RWPE2 (cell line): ENCODE measurements around the gene MYO6.

ENCODE experiments used
- ATAC-seq: fragments of 200-7000 bp; cut with Tn5 transposase; 3 replicates; pipeline ENCODE4 v1.9.1; 2021; ENCODE audit warnings: low read depth
- DNase-seq: peaks from one replicate; pipeline ENCODE4 v3.0.0-alpha.2; 2020; ENCODE audit warnings: low spot score
- H3K27ac ChIP-seq: fragments of 450-650 bp; 2 replicates; pipeline ENCODE4 v1.5.1; 2017; ENCODE audit warnings: mild to moderate bottlenecking; ENCODE audit not compliant: poor library complexity, severe bottlenecking
- H3K27me3 ChIP-seq: fragments of 250-450 bp; sonication (Bioruptor Pico); 2 replicates; pipeline ENCODE4 v1.5.1; 2021; ENCODE audit warnings: mild to moderate bottlenecking, moderate library complexity; ENCODE audit not compliant: insufficient read depth, poor library complexity, severe bottlenecking
- H3K36me3 ChIP-seq: fragments of 250-450 bp; sonication (Bioruptor Pico); 2 replicates; pipeline ENCODE4 v1.5.1; 2020; ENCODE audit warnings: low read depth, mild to moderate bottlenecking, moderate library complexity
- H3K4me1 ChIP-seq: fragments of 250-450 bp; sonication (Bioruptor Pico); 2 replicates; pipeline ENCODE4 v1.5.1; 2021; ENCODE audit warnings: mild to moderate bottlenecking, moderate library complexity; ENCODE audit not compliant: insufficient read depth, poor library complexity, severe bottlenecking
- H3K4me3 ChIP-seq: fragments of 250-450 bp; sonication (Bioruptor Pico); 2 replicates; pipeline ENCODE4 v1.5.1; 2021; ENCODE audit warnings: mild to moderate bottlenecking, moderate library complexity; ENCODE audit not compliant: severe bottlenecking
- H3K9me3 ChIP-seq: fragments of 250-450 bp; sonication (Bioruptor Pico); 2 replicates; pipeline ENCODE4 v1.5.1; 2021; ENCODE audit warnings: mild to moderate bottlenecking, moderate library complexity; ENCODE audit not compliant: severe bottlenecking
- TF ChIP-seq, protein P1 (sequence below): fragments of 450-650 bp; IDR thresholded peaks from one replicate; pipeline ENCODE4 v1.5.1; 2017; ENCODE audit warnings: mild to moderate bottlenecking, moderate library complexity; ENCODE audit not compliant: poor library complexity, severe bottlenecking

The MYO6 gene

DNA sequence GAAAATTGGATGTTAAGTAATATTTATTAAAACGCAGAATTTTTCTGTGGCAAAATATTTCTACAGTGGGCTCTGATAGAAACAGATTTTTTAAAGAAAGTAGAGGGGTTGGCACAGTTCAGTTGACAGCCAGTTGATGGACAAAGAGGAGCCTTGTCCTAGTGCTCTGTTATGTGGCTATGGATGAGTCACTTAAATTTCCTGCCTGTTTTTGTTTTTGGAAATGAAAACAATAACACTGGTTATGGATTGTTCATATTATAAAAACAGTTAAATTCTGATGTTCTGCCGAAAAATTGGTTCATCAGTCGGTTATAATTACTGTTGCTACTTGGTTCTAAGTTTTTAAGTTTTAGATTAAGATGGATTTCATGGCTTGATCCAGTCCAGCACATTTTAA is 42.8 kb downstream of the MYO6 start:
- Histone ChIP-seq H3K4me3 (no peak overlapping the region), H3K27me3 (no peaks in the 10 kb centered on the region), H3K36me3 (no peaks in the 10 kb centered on the region), H3K27ac (no peak overlapping the region), H3K4me1 (peaks cover 8% of the 10 kb centered on the region), H3K9me3 (no peaks in the 10 kb centered on the region)
- TF ChIP-seq, protein P1, sequence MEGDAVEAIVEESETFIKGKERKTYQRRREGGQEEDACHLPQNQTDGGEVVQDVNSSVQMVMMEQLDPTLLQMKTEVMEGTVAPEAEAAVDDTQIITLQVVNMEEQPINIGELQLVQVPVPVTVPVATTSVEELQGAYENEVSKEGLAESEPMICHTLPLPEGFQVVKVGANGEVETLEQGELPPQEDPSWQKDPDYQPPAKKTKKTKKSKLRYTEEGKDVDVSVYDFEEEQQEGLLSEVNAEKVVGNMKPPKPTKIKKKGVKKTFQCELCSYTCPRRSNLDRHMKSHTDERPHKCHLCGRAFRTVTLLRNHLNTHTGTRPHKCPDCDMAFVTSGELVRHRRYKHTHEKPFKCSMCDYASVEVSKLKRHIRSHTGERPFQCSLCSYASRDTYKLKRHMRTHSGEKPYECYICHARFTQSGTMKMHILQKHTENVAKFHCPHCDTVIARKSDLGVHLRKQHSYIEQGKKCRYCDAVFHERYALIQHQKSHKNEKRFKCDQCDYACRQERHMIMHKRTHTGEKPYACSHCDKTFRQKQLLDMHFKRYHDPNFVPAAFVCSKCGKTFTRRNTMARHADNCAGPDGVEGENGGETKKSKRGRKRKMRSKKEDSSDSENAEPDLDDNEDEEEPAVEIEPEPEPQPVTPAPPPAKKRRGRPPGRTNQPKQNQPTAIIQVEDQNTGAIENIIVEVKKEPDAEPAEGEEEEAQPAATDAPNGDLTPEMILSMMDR = no peak
- ATAC-seq (0 out of 3 replicates have a peak, but pooled peaks have one; percentile 29), DNase-seq (no peak)

DNA sequence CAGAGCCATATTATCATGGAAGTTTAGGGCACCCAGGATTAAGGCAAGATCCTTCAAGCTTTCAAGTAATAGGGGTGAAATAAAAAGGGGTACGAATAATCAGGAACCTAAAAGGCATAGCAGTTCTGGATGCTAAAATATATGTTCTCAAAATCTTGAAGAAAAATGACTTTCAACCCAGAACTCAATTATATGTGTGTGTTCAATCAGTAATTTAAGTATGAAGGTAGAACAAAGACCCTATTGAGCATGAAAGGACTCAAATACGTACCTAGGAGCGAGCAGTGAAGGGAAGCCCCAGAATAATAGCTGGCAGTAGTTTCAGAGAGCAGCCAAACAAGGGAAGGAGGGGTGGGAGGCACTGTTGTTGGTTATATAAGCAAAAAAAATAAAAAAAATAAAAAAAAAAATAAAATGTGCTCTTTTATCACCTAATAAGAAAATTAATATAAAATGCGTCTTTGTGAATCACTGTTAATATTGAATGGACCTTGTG is 45.4 kb downstream of the MYO6 start:
- DNase-seq (no peak), ATAC-seq (no peak)
- TF ChIP-seq, protein P1 = no peak
- Histone ChIP-seq H3K27ac (no peak overlapping the region), H3K4me1 (peaks cover 8% of the 10 kb centered on the region), H3K36me3 (no peaks in the 10 kb centered on the region), H3K27me3 (no peaks in the 10 kb centered on the region), H3K4me3 (no peak overlapping the region), H3K9me3 (no peaks in the 10 kb centered on the region)

DNA sequence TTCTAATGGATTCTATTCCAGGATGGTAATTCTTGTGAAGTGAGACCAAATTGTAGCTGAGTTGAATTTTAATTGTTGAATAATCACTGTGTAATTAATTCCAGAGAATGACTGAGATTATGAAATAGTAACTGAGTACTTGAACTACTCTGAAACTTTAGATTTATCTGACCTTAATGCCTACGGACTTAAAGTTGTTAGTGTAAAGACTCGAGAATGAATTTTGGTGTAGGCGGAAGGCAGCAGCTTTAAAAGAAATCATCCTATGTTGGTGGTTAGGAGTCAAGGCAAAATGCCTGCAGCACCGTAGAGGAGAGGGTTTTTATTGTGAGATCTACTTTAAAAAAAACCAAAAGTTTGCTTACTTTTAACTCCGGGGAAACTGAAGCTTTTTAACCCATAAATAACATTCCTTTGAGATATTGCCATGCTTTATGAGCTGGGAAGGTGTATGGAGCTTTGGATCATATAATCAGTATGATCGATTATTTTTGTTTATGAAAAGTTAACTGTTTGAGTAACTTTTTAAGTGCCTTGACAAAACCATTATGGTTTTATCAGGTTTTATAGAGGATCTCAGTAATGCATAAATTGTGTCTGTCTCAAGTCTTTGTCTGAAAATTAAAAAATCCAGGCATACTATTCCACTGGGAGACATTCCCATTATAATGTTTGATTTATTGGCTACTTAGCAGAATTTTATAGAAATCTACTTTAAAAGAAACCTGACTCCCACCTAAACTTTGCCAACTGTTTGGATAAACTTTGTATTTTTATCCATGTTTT is 46.1 kb downstream of the MYO6 start:
- TF ChIP-seq, protein P1 = no peak
- no peak for ATAC-seq

DNA sequence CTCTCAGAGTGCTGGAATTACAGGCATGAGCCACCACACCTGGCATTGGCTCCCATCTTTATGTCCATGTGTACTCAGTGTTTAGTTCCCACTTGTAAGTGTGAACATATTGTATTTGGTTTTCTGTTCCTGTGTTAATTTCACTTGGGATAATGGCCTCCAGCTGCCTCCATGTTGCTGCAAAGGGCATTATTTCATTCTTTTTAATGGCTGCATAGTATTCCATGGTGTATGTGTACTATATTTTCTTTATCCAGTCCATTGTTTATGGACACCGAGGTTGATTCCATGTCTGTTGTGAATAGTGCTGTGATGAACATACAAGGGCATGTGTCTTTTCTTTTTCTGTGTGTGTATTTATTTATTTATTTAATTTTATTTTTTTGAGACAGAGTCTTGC is 47.7 kb downstream of the MYO6 start:
- TF ChIP-seq, protein P1 = no peak

More for the DNA sequence above, 46.1 kb downstream of the MYO6 start:
- DNase-seq = no peak
- Histone ChIP-seq H3K27ac (no peak overlapping the region), H3K4me1 (peaks cover 8% of the 10 kb centered on the region), H3K9me3 (no peaks in the 10 kb centered on the region), H3K27me3 (no peaks in the 10 kb centered on the region), H3K4me3 (no peak overlapping the region), H3K36me3 (no peaks in the 10 kb centered on the region)

DNA sequence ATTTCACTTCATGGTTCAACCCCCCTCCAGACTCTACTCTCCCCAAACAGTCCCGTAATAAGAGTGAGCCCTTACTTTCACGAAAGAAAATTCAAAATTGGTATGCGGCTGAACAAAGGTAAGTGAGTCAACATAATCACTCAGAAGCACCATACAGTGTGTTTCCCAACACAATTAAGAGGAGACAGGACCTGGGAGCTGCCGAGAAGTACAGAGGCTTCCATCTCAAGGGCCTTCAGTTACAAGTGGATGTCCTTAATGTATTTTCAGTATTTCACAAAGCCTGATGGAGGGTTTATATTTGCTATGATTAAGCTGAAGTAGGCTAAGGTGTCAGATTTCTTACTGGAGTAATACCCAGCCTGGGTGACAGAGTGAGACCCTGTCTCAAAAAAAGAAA is 51.1 kb downstream of the MYO6 start:
- H3K4me3 ChIP-seq = no peak overlapping the region
- no peak for DNase-seq
- no peak for ATAC-seq
- TF ChIP-seq, protein P1 = no peak
- H3K9me3 ChIP-seq = no peaks in the 10 kb centered on the region
- H3K4me1 ChIP-seq = no peaks in the 10 kb centered on the region
- H3K36me3 ChIP-seq = no peaks in the 10 kb centered on the region
- H3K27me3 ChIP-seq = no peaks in the 10 kb centered on the region
- no peak overlapping the region for H3K27ac ChIP-seq

More for the DNA sequence above, 47.7 kb downstream of the MYO6 start:
- no peak for ATAC-seq
- H3K4me1 ChIP-seq = peaks cover under 1% of the 10 kb centered on the region
- no peaks in the 10 kb centered on the region for H3K9me3 ChIP-seq
- H3K27me3 ChIP-seq = no peaks in the 10 kb centered on the region
- no peaks in the 10 kb centered on the region for H3K36me3 ChIP-seq
- DNase-seq = no peak
- no peak overlapping the region for H3K27ac ChIP-seq
- H3K4me3 ChIP-seq = no peak overlapping the region
